GM23338 (cell line): ENCODE results near the gene PPP1R16B. TPM values are rescaled to one million over a fixed set of nuclear protein-coding genes. Genes with fewer than 3 reads are reported as not detected.

Experiments
- ATAC-seq: fragments of 200-7000 bp; cut with Tn5 transposase; 3 replicates; pipeline ENCODE4 v1.9.1; 2020
- DNase-seq: peaks from one replicate; pipeline ENCODE4 v3.0.0-alpha.2; 2015; ENCODE audit warnings: low spot score
- H2AFZ ChIP-seq: fragments of 200-600 bp; sonication (generic); 2 replicates; pipeline ENCODE4 v1.8.0; 2016; ENCODE audit warnings: antibody characterized with exemption, mild to moderate bottlenecking, moderate library complexity
- H3F3A ChIP-seq: fragments of 200-600 bp; sonication (generic); replicated peaks from 2 replicates; pipeline ENCODE4 v1.8.0; 2017; ENCODE audit warnings: antibody characterized with exemption, mixed run types, low read depth
- H3K27ac ChIP-seq: fragments of 200-600 bp; sonication (generic); 2 replicates; pipeline ENCODE4 v1.6.1; 2016; ENCODE audit warnings: low read depth
- H3K27me3 ChIP-seq: fragments of 200-600 bp; sonication (generic); 2 replicates; pipeline ENCODE4 v1.8.0; 2016; ENCODE audit warnings: mild to moderate bottlenecking, mixed run types, moderate library complexity; ENCODE audit not compliant: insufficient read depth
- H3K36me3 ChIP-seq: fragments of 200-600 bp; sonication (generic); 2 replicates; pipeline ENCODE4 v1.8.0; 2016; ENCODE audit warnings: mild to moderate bottlenecking; ENCODE audit not compliant: insufficient read depth
- H3K4me1 ChIP-seq: fragments of 200-600 bp; sonication (generic); 2 replicates; pipeline ENCODE4 v1.8.0; 2016; ENCODE audit warnings: mild to moderate bottlenecking, moderate library complexity; ENCODE audit not compliant: insufficient read depth
- H3K4me2 ChIP-seq: fragments of 200-600 bp; sonication (generic); 2 replicates; pipeline ENCODE4 v1.7.1; 2017; ENCODE audit warnings: mixed run types
- H3K4me3 ChIP-seq: fragments of 200-600 bp; sonication (generic); 2 replicates; pipeline ENCODE4 v1.6.1; 2016; ENCODE audit warnings: mixed run types
- H3K79me2 ChIP-seq: fragments of 200-600 bp; sonication (generic); replicated peaks from 2 replicates; pipeline ENCODE4 v1.8.0; 2017; ENCODE audit warnings: mild to moderate bottlenecking; ENCODE audit not compliant: insufficient read depth
- H3K9me2 ChIP-seq: fragments of 200-600 bp; sonication (generic); 2 replicates; pipeline ENCODE4 v1.8.0; 2017; ENCODE audit not compliant: insufficient read depth
- H4K20me1 ChIP-seq: fragments of 200-600 bp; sonication (generic); replicated peaks from 2 replicates; pipeline ENCODE4 v1.8.0; 2017; ENCODE audit warnings: mild to moderate bottlenecking; ENCODE audit not compliant: insufficient read depth
- H3K27ac Mint-ChIP-seq: 2 replicates; pipeline ENCODE4 v1.8.0; 2020; ENCODE audit warnings: inconsistent platforms, mild to moderate bottlenecking, moderate library complexity, mixed read lengths
- H3K27me3 Mint-ChIP-seq: 3 replicates; pipeline ENCODE4 v1.8.0; 2022; ENCODE audit warnings: low read depth, mild to moderate bottlenecking, moderate library complexity, mixed read lengths, inconsistent platforms; ENCODE audit not compliant: insufficient read depth, poor library complexity
- H3K36me3 Mint-ChIP-seq: 3 replicates; pipeline ENCODE4 v1.8.0; 2021; ENCODE audit warnings: low read depth, mild to moderate bottlenecking, inconsistent platforms, moderate library complexity, mixed read lengths
- H3K4me1 Mint-ChIP-seq: 3 replicates; pipeline ENCODE4 v1.8.0; 2020; ENCODE audit warnings: mild to moderate bottlenecking, inconsistent platforms, mixed read lengths
- H3K4me3 Mint-ChIP-seq: 3 replicates; pipeline ENCODE4 v1.8.0; 2021; ENCODE audit warnings: moderate library complexity, mild to moderate bottlenecking, inconsistent platforms, mixed read lengths
- H3K9me3 Mint-ChIP-seq: 3 replicates; pipeline ENCODE4 v1.8.0; 2020; ENCODE audit warnings: moderate library complexity, mild to moderate bottlenecking, inconsistent platforms, mixed read lengths
- CREB1 ChIP-seq: fragments of 250-450 bp; sonication (Bioruptor Pico); IDR thresholded peaks from 2 replicates; pipeline ENCODE4 v1.5.0; 2020; ENCODE audit warnings: low read depth, mild to moderate bottlenecking, moderate library complexity
- ETS1 ChIP-seq: IDR thresholded peaks from 2 replicates; pipeline ENCODE4 v1.6.1; 2016; ENCODE audit warnings: antibody characterized with exemption
- EZH2 ChIP-seq: fragments of 200-600 bp; sonication (generic); IDR thresholded peaks from one replicate; pipeline ENCODE4 v1.8.0; 2017; ENCODE audit warnings: antibody characterized with exemption, mild to moderate bottlenecking, low read depth; ENCODE audit not compliant: unreplicated experiment
- EZH2phosphoT487 ChIP-seq: fragments of 200-600 bp; sonication (generic); IDR thresholded peaks from one replicate; pipeline ENCODE4 v1.8.1; 2018; ENCODE audit warnings: antibody characterized with exemption; ENCODE audit not compliant: unreplicated experiment
- JUNB ChIP-seq: IDR thresholded peaks from one replicate; pipeline ENCODE4 v1.6.1; 2016; ENCODE audit warnings: antibody characterized with exemption; ENCODE audit not compliant: unreplicated experiment
- NANOG ChIP-seq: IDR thresholded peaks from 2 replicates; pipeline ENCODE4 v1.6.1; 2016; ENCODE audit warnings: antibody characterized with exemption, borderline replicate concordance
- POLR2AphosphoS5 ChIP-seq: IDR thresholded peaks from 2 replicates; pipeline ENCODE4 v1.6.1; 2016; ENCODE audit warnings: antibody characterized with exemption, low read depth
- STAT1 ChIP-seq: IDR thresholded peaks from one replicate; pipeline ENCODE4 v1.6.1; 2016; ENCODE audit warnings: antibody characterized with exemption; ENCODE audit not compliant: unreplicated experiment
- ZNF114 ChIP-seq: fragments of 250-450 bp; sonication (Bioruptor Pico); IDR thresholded peaks from 2 replicates; pipeline ENCODE4 v1.5.0; 2020; ENCODE audit warnings: mild to moderate bottlenecking, moderate library complexity
- ZNF331 ChIP-seq: fragments of 250-450 bp; sonication (Bioruptor Pico); IDR thresholded peaks from 2 replicates; pipeline ENCODE4 v1.5.0; 2020; ENCODE audit warnings: low read depth, mild to moderate bottlenecking, moderate library complexity
- ZNF462 ChIP-seq: fragments of 250-450 bp; sonication (Bioruptor Pico); IDR thresholded peaks from 2 replicates; pipeline ENCODE4 v1.5.0; 2020; ENCODE audit warnings: mild to moderate bottlenecking, moderate library complexity
- polyA plus RNA-seq: library from polyadenylated mRNA; unstranded; fragments of >200 nt; fragmentation: Nextera tagmentation; extraction: Ambion mirVana; gene quantifications from 2 replicates; pipeline ENCODE4 v1.2.1, GENCODE V29; 2016
- total RNA-seq: library from RNA; depleted of rRNA; stranded (reverse); fragments of >200 nt; shearing (Covaris generic); gene quantifications from 2 replicates; pipeline ENCODE4 v1.2.3, GENCODE V29; 2014
- TF ChIP-seq, protein P1 (sequence below): IDR thresholded peaks from one replicate; pipeline ENCODE4 v1.6.1; 2018; ENCODE audit warnings: antibody characterized with exemption; ENCODE audit not compliant: unreplicated experiment
- TF ChIP-seq, protein P2 (sequence below), 2 experiments: fragments of 200-600 bp in 1 of 2; sonication (generic) in 1 of 2; conservative IDR thresholded peaks; 2 replicates each; pipeline versions ENCODE4 v1.5.1 to v1.6.1; 2016 to 2017; ENCODE audit warnings: antibody characterized with exemption in 2 of 2, low read depth in 2 of 2, mild to moderate bottlenecking in 2 of 2, moderate library complexity in 1 of 2

Gene PPP1R16B
- total and polyA plus RNA-seq, 2 experiments from 2014 or later, result 1.6 to 11.5 TPM

DNA sequence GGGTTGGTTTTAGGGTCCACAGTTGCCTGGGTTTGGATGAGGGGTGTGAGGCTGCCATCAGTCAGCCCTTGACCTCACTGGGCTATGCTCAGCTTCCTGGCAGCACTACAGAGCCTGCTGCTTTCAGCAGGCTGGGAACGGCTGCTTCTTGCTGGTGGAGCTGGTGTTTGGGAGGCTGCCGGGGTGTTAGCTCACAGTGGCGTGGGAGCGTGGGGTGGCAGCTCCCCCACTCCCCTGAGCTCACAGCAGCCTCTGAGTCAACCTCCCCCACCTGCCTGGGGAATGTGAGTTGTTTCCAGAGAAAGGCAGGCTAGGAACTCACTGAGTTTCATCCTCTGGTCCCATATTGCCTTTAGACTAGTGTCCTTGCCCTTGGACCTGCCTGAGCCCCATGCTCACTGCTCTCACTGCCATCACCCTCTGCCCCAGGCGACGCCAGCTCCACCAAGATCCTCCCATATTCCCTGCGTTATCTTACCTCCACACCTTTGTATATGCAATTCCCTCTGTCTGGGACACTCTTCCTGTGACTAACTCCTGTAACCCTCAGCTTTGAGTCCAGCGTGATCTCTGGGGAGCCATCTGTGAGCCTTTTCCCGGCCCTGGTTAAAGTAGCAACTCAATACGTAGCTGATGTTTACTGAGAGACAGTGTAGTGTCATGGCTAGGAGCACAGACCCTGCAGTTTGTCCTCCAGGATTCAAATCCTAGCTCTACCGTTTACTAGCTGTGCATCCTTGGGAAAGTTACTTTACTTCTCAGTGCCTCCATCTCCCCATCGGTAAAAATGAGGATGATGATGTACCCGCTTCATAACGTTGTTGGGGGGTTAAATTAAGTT is 34.8 kb downstream of the PPP1R16B start:
- peak; percentile 48 for ATAC-seq
- TF ChIP-seq EZH2, result no peak
- no peak for TF ChIP-seq ZNF114
- no peak for TF ChIP-seq EZH2phosphoT487
- TF ChIP-seq ETS1, result no peak
- TF ChIP-seq, protein P1, sequence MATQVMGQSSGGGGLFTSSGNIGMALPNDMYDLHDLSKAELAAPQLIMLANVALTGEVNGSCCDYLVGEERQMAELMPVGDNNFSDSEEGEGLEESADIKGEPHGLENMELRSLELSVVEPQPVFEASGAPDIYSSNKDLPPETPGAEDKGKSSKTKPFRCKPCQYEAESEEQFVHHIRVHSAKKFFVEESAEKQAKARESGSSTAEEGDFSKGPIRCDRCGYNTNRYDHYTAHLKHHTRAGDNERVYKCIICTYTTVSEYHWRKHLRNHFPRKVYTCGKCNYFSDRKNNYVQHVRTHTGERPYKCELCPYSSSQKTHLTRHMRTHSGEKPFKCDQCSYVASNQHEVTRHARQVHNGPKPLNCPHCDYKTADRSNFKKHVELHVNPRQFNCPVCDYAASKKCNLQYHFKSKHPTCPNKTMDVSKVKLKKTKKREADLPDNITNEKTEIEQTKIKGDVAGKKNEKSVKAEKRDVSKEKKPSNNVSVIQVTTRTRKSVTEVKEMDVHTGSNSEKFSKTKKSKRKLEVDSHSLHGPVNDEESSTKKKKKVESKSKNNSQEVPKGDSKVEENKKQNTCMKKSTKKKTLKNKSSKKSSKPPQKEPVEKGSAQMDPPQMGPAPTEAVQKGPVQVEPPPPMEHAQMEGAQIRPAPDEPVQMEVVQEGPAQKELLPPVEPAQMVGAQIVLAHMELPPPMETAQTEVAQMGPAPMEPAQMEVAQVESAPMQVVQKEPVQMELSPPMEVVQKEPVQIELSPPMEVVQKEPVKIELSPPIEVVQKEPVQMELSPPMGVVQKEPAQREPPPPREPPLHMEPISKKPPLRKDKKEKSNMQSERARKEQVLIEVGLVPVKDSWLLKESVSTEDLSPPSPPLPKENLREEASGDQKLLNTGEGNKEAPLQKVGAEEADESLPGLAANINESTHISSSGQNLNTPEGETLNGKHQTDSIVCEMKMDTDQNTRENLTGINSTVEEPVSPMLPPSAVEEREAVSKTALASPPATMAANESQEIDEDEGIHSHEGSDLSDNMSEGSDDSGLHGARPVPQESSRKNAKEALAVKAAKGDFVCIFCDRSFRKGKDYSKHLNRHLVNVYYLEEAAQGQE, result no peak
- TF ChIP-seq NANOG, result no peak
- no peak for TF ChIP-seq JUNB
- TF ChIP-seq STAT1, result no peak
- TF ChIP-seq ZNF331 (CRISPR knock-in tag), result no peak
- TF ChIP-seq, protein P2, sequence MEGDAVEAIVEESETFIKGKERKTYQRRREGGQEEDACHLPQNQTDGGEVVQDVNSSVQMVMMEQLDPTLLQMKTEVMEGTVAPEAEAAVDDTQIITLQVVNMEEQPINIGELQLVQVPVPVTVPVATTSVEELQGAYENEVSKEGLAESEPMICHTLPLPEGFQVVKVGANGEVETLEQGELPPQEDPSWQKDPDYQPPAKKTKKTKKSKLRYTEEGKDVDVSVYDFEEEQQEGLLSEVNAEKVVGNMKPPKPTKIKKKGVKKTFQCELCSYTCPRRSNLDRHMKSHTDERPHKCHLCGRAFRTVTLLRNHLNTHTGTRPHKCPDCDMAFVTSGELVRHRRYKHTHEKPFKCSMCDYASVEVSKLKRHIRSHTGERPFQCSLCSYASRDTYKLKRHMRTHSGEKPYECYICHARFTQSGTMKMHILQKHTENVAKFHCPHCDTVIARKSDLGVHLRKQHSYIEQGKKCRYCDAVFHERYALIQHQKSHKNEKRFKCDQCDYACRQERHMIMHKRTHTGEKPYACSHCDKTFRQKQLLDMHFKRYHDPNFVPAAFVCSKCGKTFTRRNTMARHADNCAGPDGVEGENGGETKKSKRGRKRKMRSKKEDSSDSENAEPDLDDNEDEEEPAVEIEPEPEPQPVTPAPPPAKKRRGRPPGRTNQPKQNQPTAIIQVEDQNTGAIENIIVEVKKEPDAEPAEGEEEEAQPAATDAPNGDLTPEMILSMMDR (conservative IDR thresholded peaks at IDR 0.05; ENCODE audit: low read depth in 2 of 2), result no peak
- TF ChIP-seq POLR2AphosphoS5, result no peak
- no peak for TF ChIP-seq CREB1
- no peak for TF ChIP-seq ZNF462
- Histone ChIP-seq H3K4me1 (peaks cover 10% of the 10 kb centered on the region), H3K79me2 (no peaks in the 10 kb centered on the region), H3K9me2 (no peaks in the 10 kb centered on the region), H3K27ac (no peak overlapping the region), H3F3A (no peaks in the 10 kb centered on the region), H4K20me1 (peaks cover 7% of the 10 kb centered on the region; the same call in 1 of the 2 replicates), H2AFZ (no peak overlapping the region), H3K27me3 (no peaks in the 10 kb centered on the region), H3K36me3 (no peaks in the 10 kb centered on the region), H3K4me2 (no peak overlapping the region), H3K4me3 (no peak overlapping the region)
- Mint-ChIP-seq H3K9me3 (no peaks in the 10 kb centered on the region), H3K4me1 (peaks cover 24% of the 10 kb centered on the region), H3K27me3 (no peaks in the 10 kb centered on the region), H3K36me3 (no peaks in the 10 kb centered on the region), H3K27ac (no peak overlapping the region), H3K4me3 (no peak overlapping the region)
- no peak for DNase-seq
